IPS DF 6.9 (cell line): ENCODE results near the gene C1orf50.

Experiments used
- DNase-seq: peaks from one replicate; pipeline ENCODE4 v3.0.0-alpha.2; 2013; ENCODE audit warnings: low read depth, low spot score
- H3K27ac ChIP-seq: one replicate; pipeline ENCODE4 v1.5.1; 2013; ENCODE audit warnings: low read length, control low read depth
- H3K27me3 ChIP-seq: 2 replicates; pipeline ENCODE4 v1.6.1; 2013; ENCODE audit warnings: mild to moderate bottlenecking, low read length; ENCODE audit not compliant: control insufficient read depth, insufficient read depth
- H3K36me3 ChIP-seq: 2 replicates; pipeline ENCODE4 v1.6.1; 2013; ENCODE audit warnings: low read length; ENCODE audit not compliant: control insufficient read depth, insufficient read depth
- H3K4me1 ChIP-seq: 2 replicates; pipeline ENCODE4 v1.6.1; 2013; ENCODE audit warnings: low read length; ENCODE audit not compliant: control insufficient read depth, insufficient read depth
- H3K4me3 ChIP-seq: 2 replicates; pipeline ENCODE4 v1.5.1; 2013; ENCODE audit warnings: mild to moderate bottlenecking, low read length
- H3K9me3 ChIP-seq: 2 replicates; pipeline ENCODE4 v1.6.1; 2013; ENCODE audit warnings: low read length, inconsistent platforms; ENCODE audit not compliant: control insufficient read depth, insufficient read depth
- WGBS: extraction: QIAGEN DNeasy Blood & Tissue Kit; methylation state at CpG from one replicate; pipeline ENCODE4 v1.1.7; 2013; ENCODE audit warnings: mixed read lengths, missing lambda C conversion rate; ENCODE audit not compliant: insufficient read length, insufficient coverage; 5-methylcytosine and 5-hydroxymethylcytosine counted together

Gene C1orf50

GRCh38 chr1:42739753-42740700, 27.0 kb upstream of the C1orf50 start, which contains the start of gene CLDN19:
Gene CLDN19 (minus strand): TSS chr1:42740236. CDS start chr1:42740063, 173 bp downstream.
- no peak within 1 kb of the TSS for H3K27ac ChIP-seq
- no peak within 1 kb of the TSS; the same call in 1 of the 2 replicates for H3K4me3 ChIP-seq
- no peak for DNase-seq
- H3K36me3 ChIP-seq = no peaks in the 10 kb centered on the region
- H3K27me3 ChIP-seq = no peaks in the 10 kb centered on the region
- no peaks in the 10 kb centered on the region for H3K9me3 ChIP-seq
- WGBS = no CpG with 5 or more reads among the region's 27 CpGs
- H3K4me1 ChIP-seq = peaks cover 22% of the 10 kb centered on the region

DNA sequence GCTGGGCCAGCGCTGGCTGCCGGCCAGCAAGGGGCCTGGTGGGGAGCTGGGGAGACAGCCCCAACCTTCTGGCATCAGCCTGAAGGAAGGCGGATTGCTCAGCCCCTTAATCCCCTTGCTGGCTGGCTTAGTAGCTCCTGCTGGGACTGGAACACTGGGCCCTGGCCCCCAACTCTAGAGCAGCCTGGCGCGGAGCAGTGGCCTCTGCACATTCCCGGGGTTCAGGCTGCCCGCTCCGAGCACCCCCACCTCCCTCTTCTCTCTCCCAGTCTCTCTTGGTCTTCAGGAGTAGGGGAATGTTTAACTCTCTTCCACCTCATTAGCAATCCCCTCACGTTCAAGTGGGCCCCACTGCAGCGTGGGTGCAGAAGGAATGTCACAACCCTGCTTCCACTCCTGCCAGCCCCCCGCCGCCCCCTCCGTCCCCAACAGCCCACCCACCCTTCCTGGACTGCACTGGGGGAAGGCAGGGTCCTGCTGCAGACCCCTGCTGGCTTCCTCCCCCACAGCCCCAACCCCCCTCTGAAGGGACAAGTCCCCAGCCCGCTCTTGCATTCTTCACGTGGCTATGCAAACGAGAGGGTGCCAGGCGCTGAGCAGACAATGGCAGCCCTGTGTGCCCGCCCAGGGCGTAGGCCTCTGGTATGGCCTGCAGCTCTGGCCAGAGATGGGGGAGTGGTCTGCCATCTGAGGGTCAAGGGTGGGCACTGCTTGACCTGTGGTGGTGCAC, 26.0 kb upstream of the C1orf50 start:
- H3K4me1 ChIP-seq = peaks cover 22% of the 10 kb centered on the region
- DNase-seq = no peak
- H3K9me3 ChIP-seq = no peaks in the 10 kb centered on the region
- H3K27ac ChIP-seq = no peak overlapping the region
- no CpG with 5 or more reads among the region's 19 CpGs for WGBS
- no peak overlapping the region for H3K4me3 ChIP-seq
- H3K36me3 ChIP-seq = peaks cover 5% of the 10 kb centered on the region; the same call in 1 of the 2 replicates
- H3K27me3 ChIP-seq = no peaks in the 10 kb centered on the region

DNA sequence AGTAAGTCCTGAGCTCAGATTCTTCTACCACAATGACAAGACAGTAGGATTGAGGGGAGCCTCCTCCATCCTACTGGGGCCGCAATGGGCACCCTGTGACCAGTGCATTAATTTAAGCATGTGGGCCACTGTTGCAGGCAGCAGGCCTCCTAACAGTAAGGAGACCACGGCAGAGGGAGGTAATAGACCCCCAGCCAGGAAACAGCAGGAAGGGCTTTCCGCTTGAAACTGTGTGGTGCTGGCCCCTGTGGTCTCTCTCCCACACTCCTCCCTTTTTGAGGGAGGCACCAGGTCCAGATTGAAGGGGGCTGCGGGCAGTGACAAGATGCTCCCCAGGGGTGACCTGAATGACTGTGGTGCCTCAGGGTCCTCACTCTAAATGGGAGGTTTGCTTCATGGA, 25.3 kb upstream of the C1orf50 start:
- no CpG with 5 or more reads among the region's 4 CpGs for WGBS
- H3K4me3 ChIP-seq = no peak overlapping the region
- H3K36me3 ChIP-seq = peaks cover 11% of the 10 kb centered on the region; the same call in 1 of the 2 replicates
- H3K4me1 ChIP-seq = peaks cover 20% of the 10 kb centered on the region
- H3K27me3 ChIP-seq = no peaks in the 10 kb centered on the region
- H3K27ac ChIP-seq = no peak overlapping the region
- DNase-seq = no peak
- H3K9me3 ChIP-seq = no peaks in the 10 kb centered on the region

DNA sequence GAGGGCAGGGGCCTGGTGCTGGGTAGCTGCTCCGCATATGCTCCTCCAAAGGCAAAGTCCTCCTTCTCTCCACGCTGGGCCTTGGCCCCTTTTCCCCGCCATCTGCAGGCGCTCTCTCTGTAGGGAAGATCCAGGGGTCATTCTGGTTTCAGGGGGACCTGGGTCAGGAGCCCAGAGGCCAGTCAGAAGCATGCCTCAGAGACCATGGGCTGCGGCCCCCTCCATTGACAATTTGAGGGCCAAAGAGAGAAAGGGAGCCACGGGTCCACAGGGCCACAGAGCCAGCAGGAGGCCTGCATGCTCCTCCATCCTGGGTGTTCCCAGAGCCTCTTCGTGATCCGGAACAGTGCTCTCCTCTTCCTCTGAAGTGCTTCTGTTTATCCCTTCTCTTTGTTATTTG, 24.9 kb upstream of the C1orf50 start:
- Histone ChIP-seq H3K9me3 (no peaks in the 10 kb centered on the region), H3K4me3 (no peak overlapping the region), H3K4me1 (peaks cover 20% of the 10 kb centered on the region), H3K27ac (no peak overlapping the region), H3K36me3 (peaks cover 15% of the 10 kb centered on the region; the same call in 1 of the 2 replicates), H3K27me3 (no peaks in the 10 kb centered on the region)
- no CpG with 5 or more reads among the region's 8 CpGs for WGBS
- DNase-seq = no peak

- no peaks in the 10 kb centered on the region for H3K9me3 ChIP-seq
- peaks cover 15% of the 10 kb centered on the region; the same call in 1 of the 2 replicates for H3K36me3 ChIP-seq
- no CpG with 5 or more reads among the region's 9 CpGs for WGBS
- H3K27me3 ChIP-seq = no peaks in the 10 kb centered on the region
- H3K27ac ChIP-seq = no peak overlapping the region
- no peak overlapping the region for H3K4me3 ChIP-seq
- peaks cover 20% of the 10 kb centered on the region for H3K4me1 ChIP-seq
- no peak for DNase-seq
These were observed 24.3 kb upstream of the C1orf50 start for GRCh38 chr1:42742617-42743316.

GRCh38 chr1:42743317-42744147, 23.5 kb upstream of the C1orf50 start:
- Histone ChIP-seq H3K27me3 (no peaks in the 10 kb centered on the region), H3K4me3 (no peak overlapping the region), H3K4me1 (peaks cover 18% of the 10 kb centered on the region), H3K9me3 (no peaks in the 10 kb centered on the region), H3K36me3 (peaks cover 15% of the 10 kb centered on the region; the same call in 1 of the 2 replicates), H3K27ac (no peak overlapping the region)
- WGBS = no CpG with 5 or more reads among the region's 21 CpGs
- DNase-seq = no peak

DNA sequence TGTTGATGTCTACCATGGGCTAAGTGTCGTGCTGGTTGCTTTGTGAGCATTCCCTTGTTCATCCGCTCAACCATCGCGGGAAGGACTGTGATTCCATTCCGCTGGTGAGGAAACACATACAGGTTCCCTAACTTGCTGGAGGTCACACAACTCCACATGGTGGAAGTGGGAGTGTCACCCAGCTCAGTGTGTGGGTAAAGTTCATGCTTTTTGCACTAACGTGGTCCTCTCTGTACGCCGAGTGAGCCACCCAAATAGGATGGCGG, 23.0 kb upstream of the C1orf50 start:
- DNase-seq = no peak
- no peaks in the 10 kb centered on the region for H3K27me3 ChIP-seq
- H3K4me3 ChIP-seq = no peak overlapping the region
- H3K4me1 ChIP-seq = peaks cover 18% of the 10 kb centered on the region
- WGBS = no CpG with 5 or more reads among the region's 9 CpGs
- H3K9me3 ChIP-seq = no peaks in the 10 kb centered on the region
- H3K27ac ChIP-seq = no peak overlapping the region
- H3K36me3 ChIP-seq = peaks cover 19% of the 10 kb centered on the region; the same call in 1 of the 2 replicates

- no peaks in the 10 kb centered on the region for H3K27me3 ChIP-seq
- H3K4me3 ChIP-seq = no peak overlapping the region
- no peak overlapping the region for H3K27ac ChIP-seq
- WGBS = no CpG with 5 or more reads among the region's 8 CpGs
- H3K4me1 ChIP-seq = peaks cover 9% of the 10 kb centered on the region
- H3K36me3 ChIP-seq = peaks cover 24% of the 10 kb centered on the region; the same call in 1 of the 2 replicates
- no peak for DNase-seq
- H3K9me3 ChIP-seq = no peaks in the 10 kb centered on the region
These were observed 21.2 kb upstream of the C1orf50 start for GRCh38 chr1:42745851-42746250.

GRCh38 chr1:42746436-42747105, 20.5 kb upstream of the C1orf50 start:
- peaks cover 3% of the 10 kb centered on the region for H3K4me1 ChIP-seq
- WGBS = no CpG with 5 or more reads among the region's 12 CpGs
- no peak overlapping the region for H3K4me3 ChIP-seq
- H3K36me3 ChIP-seq = peaks cover 24% of the 10 kb centered on the region; the same call in 1 of the 2 replicates
- no peaks in the 10 kb centered on the region for H3K27me3 ChIP-seq
- no peak for DNase-seq
- H3K27ac ChIP-seq = no peak overlapping the region
- no peaks in the 10 kb centered on the region for H3K9me3 ChIP-seq
